Duodenal mucosa (tissue), 2 donors: ENCODE measurements around the gene PCDHB11.
"Not testable (repeated sequence)": the region's sequence is repeated elsewhere in the genome, so short reads cannot be mapped to it uniquely, and the experiment has no call there.

Experiments used
- H3K27ac ChIP-seq: one replicate; pipeline ENCODE4 v1.7.0; 2013; ENCODE audit warnings: low read depth, low read length
- H3K27me3 ChIP-seq, 2 donors: one replicate each; pipeline ENCODE4 v1.7.0; 2013; ENCODE audit warnings: low read length in 2 of 2, control low read depth in 1 of 2; ENCODE audit not compliant: insufficient read depth in 2 of 2, control insufficient read depth in 1 of 2
- H3K36me3 ChIP-seq, 2 donors: one replicate each; pipeline ENCODE4 v1.7.0; 2013; ENCODE audit warnings: low read length in 2 of 2, control low read depth in 1 of 2; ENCODE audit not compliant: insufficient read depth in 2 of 2, control insufficient read depth in 1 of 2
- H3K4me1 ChIP-seq, 2 donors: one replicate each; pipeline ENCODE4 v1.7.0; 2013; ENCODE audit warnings: low read length in 2 of 2, control low read depth in 1 of 2; ENCODE audit not compliant: insufficient read depth in 2 of 2, control insufficient read depth in 1 of 2
- H3K4me3 ChIP-seq, 2 donors: one replicate each; pipeline ENCODE4 v1.7.0; 2013; ENCODE audit warnings: low read length in 2 of 2, low read depth in 1 of 2
- H3K9ac ChIP-seq, 2 donors: one replicate each; pipeline ENCODE4 v1.7.0; 2013; ENCODE audit warnings: low read length in 2 of 2, low read depth in 1 of 2
- H3K9me3 ChIP-seq, 2 donors: one replicate each; pipeline ENCODE4 v1.7.0; 2013; ENCODE audit warnings: low read length in 2 of 2, control low read depth in 1 of 2; ENCODE audit not compliant: control insufficient read depth in 1 of 2

Gene PCDHB11

DNA sequence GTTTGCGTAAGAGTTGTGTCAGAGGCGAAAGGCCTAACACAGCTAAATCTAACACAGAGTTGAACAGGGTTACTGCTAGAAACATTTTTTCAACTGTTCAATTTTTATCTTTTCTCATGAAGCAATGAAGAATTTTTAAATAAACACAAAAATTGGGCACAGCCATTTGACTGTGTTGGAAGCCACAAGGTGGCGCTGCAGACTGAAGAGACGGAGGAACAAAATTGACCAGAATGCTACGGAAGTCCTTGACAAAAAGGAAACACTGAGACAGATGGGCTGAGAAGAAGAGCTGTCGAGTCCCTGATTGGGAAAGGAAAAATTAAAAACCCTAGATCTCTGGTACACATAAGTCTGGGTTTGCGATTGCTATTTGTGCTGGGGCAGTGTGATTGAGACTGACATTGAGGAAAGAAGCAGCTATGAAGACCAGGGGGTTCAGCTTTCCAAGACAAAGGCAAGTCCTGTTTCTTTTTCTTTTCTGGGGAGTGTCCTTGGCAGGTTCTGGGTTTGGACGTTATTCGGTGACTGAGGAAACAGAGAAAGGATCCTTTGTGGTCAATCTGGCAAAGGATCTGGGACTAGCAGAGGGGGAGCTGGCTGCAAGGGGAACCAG, 12.4 kb upstream of the PCDHB11 start, which contains the start of gene PCDHB9:
PCDHB9 (plus strand) TSS at position 265 of the 616 bp plus-strand sequence; CDS start at position 423, 158 bp downstream.
- peaks cover 15 to 17% of the 10 kb centered on the region in 2 donors for H3K9me3 ChIP-seq
- no peak within 1 kb of the TSS for H3K27ac ChIP-seq
- no peak within 1 kb of the TSS for H3K9ac ChIP-seq
- no peaks in the 10 kb centered on the region for H3K36me3 ChIP-seq
- H3K27me3 ChIP-seq, result no peaks in the 10 kb centered on the region
- peak within 1 kb of the TSS in 1 of 2 donors; percentile 45 for H3K4me3 ChIP-seq
- H3K4me1 ChIP-seq, result no peaks in the 10 kb centered on the region

- not testable (repeated sequence) for H3K27ac ChIP-seq, H3K9ac ChIP-seq, H3K4me3 ChIP-seq, H3K4me1 ChIP-seq, H3K36me3 ChIP-seq, H3K27me3 ChIP-seq
- peaks cover 10 to 15% of the 10 kb centered on the region in 2 donors for H3K9me3 ChIP-seq
Measured at GRCh38 chr5:141188682-141189081, 10.7 kb upstream of the PCDHB11 start.

- H3K27ac ChIP-seq, H3K27me3 ChIP-seq, H3K9ac ChIP-seq, H3K4me3 ChIP-seq, H3K36me3 ChIP-seq, H3K4me1 ChIP-seq: not testable (repeated sequence)
- peaks cover 11 to 14% of the 10 kb centered on the region in 2 donors for H3K9me3 ChIP-seq
Measured at GRCh38 chr5:141189131-141189530, 10.3 kb upstream of the PCDHB11 start.

DNA sequence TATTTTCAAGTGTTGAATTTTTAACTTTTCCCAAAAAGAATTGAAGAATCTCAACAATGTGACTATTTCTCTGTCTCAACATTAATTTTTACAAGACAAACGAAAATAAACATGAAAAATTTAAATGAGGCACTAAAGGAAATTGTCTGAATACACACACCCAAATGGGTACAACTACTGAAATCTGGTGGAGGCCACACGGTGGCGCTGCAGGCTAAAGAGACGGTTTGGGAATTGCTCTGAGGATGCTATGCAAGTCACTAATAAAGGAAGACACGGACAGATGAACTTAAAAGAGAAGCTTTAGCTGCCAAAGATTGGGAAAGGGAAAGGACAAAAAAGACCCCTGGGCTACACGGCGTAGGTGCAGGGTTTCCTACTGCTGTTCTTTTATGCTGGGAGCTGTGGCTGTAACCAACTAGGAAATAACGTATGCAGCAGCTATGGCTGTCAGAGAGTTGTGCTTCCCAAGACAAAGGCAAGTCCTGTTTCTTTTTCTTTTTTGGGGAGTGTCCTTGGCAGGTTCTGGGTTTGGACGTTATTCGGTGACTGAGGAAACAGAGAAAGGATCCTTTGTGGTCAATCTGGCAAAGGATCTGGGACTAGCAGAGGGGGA, 7.2 kb upstream of the PCDHB11 start, which contains the start of gene PCDHB10:
PCDHB10 (plus strand) TSS at position 244 of the 616 bp plus-strand sequence; CDS start at position 444, 200 bp downstream.
- H3K27me3 ChIP-seq, result no peaks in the 10 kb centered on the region
- H3K4me1 ChIP-seq, result no peaks in the 10 kb centered on the region
- H3K27ac ChIP-seq, result no peak within 1 kb of the TSS
- H3K4me3 ChIP-seq, result no peak within 1 kb of the TSS
- no peaks in the 10 kb centered on the region for H3K36me3 ChIP-seq
- no peak within 1 kb of the TSS for H3K9ac ChIP-seq
- peaks cover 13 to 14% of the 10 kb centered on the region in 2 donors for H3K9me3 ChIP-seq

DNA sequence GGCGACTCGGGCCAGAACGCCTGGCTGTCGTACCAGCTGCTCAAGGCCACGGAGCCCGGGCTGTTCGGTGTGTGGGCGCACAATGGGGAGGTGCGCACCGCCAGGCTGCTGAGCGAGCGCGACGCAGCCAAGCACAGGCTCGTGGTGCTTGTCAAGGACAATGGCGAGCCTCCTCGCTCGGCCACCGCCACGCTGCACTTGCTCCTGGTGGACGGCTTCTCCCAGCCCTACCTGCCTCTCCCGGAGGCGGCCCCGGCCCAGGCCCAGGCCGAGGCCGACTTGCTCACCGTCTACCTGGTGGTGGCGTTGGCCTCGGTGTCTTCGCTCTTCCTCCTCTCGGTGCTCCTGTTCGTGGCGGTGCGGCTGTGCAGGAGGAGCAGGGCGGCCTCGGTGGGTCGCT, 5.1 kb upstream of the PCDHB11 start:
- not testable (repeated sequence) for H3K9ac ChIP-seq, H3K4me1 ChIP-seq, H3K27ac ChIP-seq, H3K4me3 ChIP-seq, H3K27me3 ChIP-seq, H3K36me3 ChIP-seq
- H3K9me3 ChIP-seq, result peaks cover 7 to 21% of the 10 kb centered on the region in 2 donors

GRCh38 chr5:141196363-141196762, 3.1 kb upstream of the PCDHB11 start:
- Histone ChIP-seq H3K4me3 (no peak overlapping the region), H3K27me3 (no peaks in the 10 kb centered on the region), H3K9ac (no peak overlapping the region), H3K27ac (no peak overlapping the region), H3K4me1 (no peaks in the 10 kb centered on the region), H3K36me3 (no peaks in the 10 kb centered on the region), H3K9me3 (peaks cover 11 to 34% of the 10 kb centered on the region in 2 donors)

GRCh38 chr5:141201126-141201525, 1.7 kb downstream of the PCDHB11 start:
- not testable (repeated sequence) for H3K27ac ChIP-seq, H3K4me3 ChIP-seq, H3K4me1 ChIP-seq, H3K27me3 ChIP-seq, H3K9ac ChIP-seq, H3K36me3 ChIP-seq
- peaks cover 5 to 29% of the 10 kb centered on the region in 2 donors for H3K9me3 ChIP-seq

- not testable (repeated sequence) for H3K27ac ChIP-seq, H3K4me1 ChIP-seq, H3K4me3 ChIP-seq, H3K36me3 ChIP-seq, H3K9ac ChIP-seq, H3K27me3 ChIP-seq
- peaks cover 5 to 24% of the 10 kb centered on the region in 2 donors for H3K9me3 ChIP-seq
Measured at GRCh38 chr5:141201646-141202045, 2.2 kb downstream of the PCDHB11 start.

- H3K27me3 ChIP-seq, result no peaks in the 10 kb centered on the region
Measured at GRCh38 chr5:141208478-141208877, 9.1 kb downstream of the PCDHB11 start, which contains the start of gene PCDHB12. Gene PCDHB12, plus strand, starts transcription at chr5:141208719. Its CDS starts 189 bp downstream, at chr5:141208908.

DNA sequence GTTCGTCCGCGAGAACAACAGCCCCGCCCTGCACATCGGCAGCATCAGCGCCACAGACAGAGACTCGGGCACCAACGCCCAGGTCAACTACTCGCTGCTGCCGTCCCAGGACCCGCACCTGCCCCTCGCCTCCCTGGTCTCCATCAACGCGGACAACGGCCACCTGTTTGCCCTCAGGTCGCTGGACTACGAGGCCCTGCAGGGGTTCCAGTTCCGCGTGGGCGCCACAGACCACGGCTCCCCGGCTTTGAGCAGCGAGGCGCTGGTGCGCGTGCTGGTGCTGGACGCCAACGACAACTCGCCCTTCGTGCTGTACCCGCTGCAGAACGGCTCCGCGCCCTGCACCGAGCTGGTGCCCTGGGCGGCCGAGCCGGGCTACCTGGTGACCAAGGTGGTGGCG, 10.9 kb downstream of the PCDHB11 start:
- not testable (repeated sequence) for H3K4me3 ChIP-seq, H3K4me1 ChIP-seq, H3K27ac ChIP-seq, H3K36me3 ChIP-seq, H3K27me3 ChIP-seq, H3K9ac ChIP-seq
- H3K9me3 ChIP-seq, result peaks cover 4 to 13% of the 10 kb centered on the region in 2 donors

More at GRCh38 chr5:141208478-141208877, 9.1 kb downstream of the PCDHB11 start, which contains the start of gene PCDHB12:
- Histone ChIP-seq H3K27ac (no peak within 1 kb of the TSS), H3K4me3 (peak within 1 kb of the TSS in 1 of 2 donors; percentile 34), H3K4me1 (no peaks in the 10 kb centered on the region), H3K36me3 (no peaks in the 10 kb centered on the region), H3K9me3 (peaks cover 4 to 8% of the 10 kb centered on the region in 2 donors), H3K9ac (no peak within 1 kb of the TSS)
